Liver (tissue), 9 donors: ENCODE measurements around the gene TGM2. TPM values are rescaled to one million over a fixed set of nuclear protein-coding genes. Genes with fewer than 3 reads are reported as not detected.

Experiments used
- DNase-seq: peaks from one replicate; pipeline ENCODE4 v3.0.0-alpha.2; 2017; ENCODE audit warnings: low spot score
- H3K27ac ChIP-seq, 2 donors: one replicate each; pipeline ENCODE4 v1.7.0; 2013; ENCODE audit warnings: inconsistent platforms in 2 of 2, low read length in 2 of 2, control low read depth in 1 of 2, low read depth in 1 of 2, mild to moderate bottlenecking in 1 of 2
- H3K27me3 ChIP-seq, 4 donors: one replicate each; pipeline versions ENCODE4 v1.6.1 to v1.7.0; 2013; ENCODE audit warnings: low read length in 3 of 4, inconsistent platforms in 1 of 4, mild to moderate bottlenecking in 1 of 4, moderate library complexity in 1 of 4; ENCODE audit not compliant: control insufficient read depth in 4 of 4, insufficient read depth in 4 of 4
- H3K36me3 ChIP-seq, 4 donors: one replicate each; pipeline versions ENCODE4 v1.6.1 to v1.7.0; 2013; ENCODE audit warnings: low read length in 3 of 4, mild to moderate bottlenecking in 3 of 4, low read depth in 1 of 4, moderate library complexity in 1 of 4; ENCODE audit not compliant: control insufficient read depth in 4 of 4, insufficient read depth in 3 of 4
- H3K4me1 ChIP-seq, 4 donors: one replicate each; pipeline versions ENCODE4 v1.6.1 to v1.7.0; 2013; ENCODE audit warnings: low read length in 3 of 4, mild to moderate bottlenecking in 3 of 4, moderate library complexity in 1 of 4; ENCODE audit not compliant: control insufficient read depth in 4 of 4, insufficient read depth in 4 of 4
- H3K4me3 ChIP-seq, 3 donors: one replicate each; pipeline versions ENCODE4 v1.6.1 to v1.7.0; 2013; ENCODE audit warnings: low read length in 3 of 3, control low read depth in 1 of 3, low read depth in 1 of 3, mild to moderate bottlenecking in 1 of 3
- H3K9ac ChIP-seq, 2 donors: one replicate each; pipeline ENCODE4 v1.7.0; 2013; ENCODE audit warnings: low read length in 2 of 2, mild to moderate bottlenecking in 2 of 2, moderate library complexity in 2 of 2, control low read depth in 1 of 2, low read depth in 1 of 2
- H3K9me3 ChIP-seq, 4 donors: one replicate each; pipeline versions ENCODE4 v1.6.1 to v1.7.0; 2013; ENCODE audit warnings: low read length in 3 of 4; ENCODE audit not compliant: control insufficient read depth in 4 of 4
- FOXA1 ChIP-seq: IDR thresholded peaks from 2 replicates; pipeline ENCODE4 v1.6.1; 2016; ENCODE audit warnings: antibody characterized with exemption
- FOXA2 ChIP-seq: IDR thresholded peaks from 2 replicates; pipeline ENCODE4 v1.6.1; 2016; ENCODE audit warnings: antibody characterized with exemption
- GABPA ChIP-seq, 2 donors: IDR thresholded peaks in 1 of 2; conservative IDR thresholded peaks in 1 of 2; 2 replicates each; pipeline ENCODE4 v1.6.1; 2016; ENCODE audit warnings: antibody characterized with exemption in 2 of 2, mild to moderate bottlenecking in 1 of 2, moderate library complexity in 1 of 2
- HNF4G ChIP-seq: IDR thresholded peaks from 2 replicates; pipeline ENCODE4 v1.6.1; 2016; ENCODE audit warnings: antibody characterized with exemption
- NR2F2 ChIP-seq: IDR thresholded peaks from 2 replicates; pipeline ENCODE4 v1.6.1; 2016; ENCODE audit warnings: antibody characterized with exemption
- RXRA ChIP-seq, 2 donors: IDR thresholded peaks; 2 replicates each; pipeline ENCODE4 v1.6.1; 2017 to 2018; ENCODE audit warnings: antibody characterized with exemption in 2 of 2, mild to moderate bottlenecking in 1 of 2
- TAF1 ChIP-seq: conservative IDR thresholded peaks from 2 replicates; pipeline ENCODE4 v1.6.1; 2016; ENCODE audit warnings: antibody characterized with exemption, mild to moderate bottlenecking
- YY1 ChIP-seq: IDR thresholded peaks from 2 replicates; pipeline ENCODE4 v1.6.1; 2016; ENCODE audit warnings: antibody characterized with exemption, mild to moderate bottlenecking
- WGBS: extraction: QIAGEN DNeasy Blood & Tissue Kit; methylation state at CpG from one replicate; pipeline ENCODE4 v1.1.7; 2013; 5-methylcytosine and 5-hydroxymethylcytosine counted together
- polyA plus RNA-seq, 2 donors: library from polyadenylated mRNA; stranded (reverse) in 1 of 2; unstranded in 1 of 2; fragments of 200-250 nt in 1 of 2; fragments of >200 nt in 1 of 2; fragmentation: Nextera tagmentation in 1 of 2; extraction: Ambion mirVana in 1 of 2; gene quantifications; one replicate each; pipeline versions ENCODE4 v1.2.1 to v1.2.3, GENCODE V29; 2013 to 2015
- total RNA-seq, 2 donors: library from RNA; depleted of rRNA; stranded (reverse); fragments of >200 nt; gene quantifications; one replicate each; pipeline ENCODE4 v1.2.3, GENCODE V29; 2014
- TF ChIP-seq, protein P1 (sequence below): fragments of 150-350 bp; IDR thresholded peaks from 2 replicates; pipeline ENCODE4 v1.5.1; 2017; ENCODE audit warnings: improper control_type of control experiment, low read depth, low read length; ENCODE audit not compliant: missing input control
- TF ChIP-seq, protein P2 (sequence below): IDR thresholded peaks from 2 replicates; pipeline ENCODE4 v1.6.1; 2016; ENCODE audit warnings: antibody characterized with exemption
- TF ChIP-seq, protein P3 (sequence below): IDR thresholded peaks from 2 replicates; pipeline ENCODE4 v1.6.1; 2016; ENCODE audit warnings: antibody characterized with exemption
- TF ChIP-seq, protein P4 (sequence below): IDR thresholded peaks from 2 replicates; pipeline ENCODE4 v1.6.1; 2016; ENCODE audit warnings: antibody characterized with exemption, mild to moderate bottlenecking
- TF ChIP-seq, protein P5 (sequence below): IDR thresholded peaks from 2 replicates; pipeline ENCODE4 v1.6.1; 2016; ENCODE audit warnings: antibody characterized with exemption
- donor health status: healthy.
- donor health status: healthy.
- donor health status: healthy.
- donor health status: healthy.
- donor health status: healthy.

The TGM2 gene
- total and polyA plus RNA-seq, 4 donors: 106 to 375 (median 190) TPM

DNA sequence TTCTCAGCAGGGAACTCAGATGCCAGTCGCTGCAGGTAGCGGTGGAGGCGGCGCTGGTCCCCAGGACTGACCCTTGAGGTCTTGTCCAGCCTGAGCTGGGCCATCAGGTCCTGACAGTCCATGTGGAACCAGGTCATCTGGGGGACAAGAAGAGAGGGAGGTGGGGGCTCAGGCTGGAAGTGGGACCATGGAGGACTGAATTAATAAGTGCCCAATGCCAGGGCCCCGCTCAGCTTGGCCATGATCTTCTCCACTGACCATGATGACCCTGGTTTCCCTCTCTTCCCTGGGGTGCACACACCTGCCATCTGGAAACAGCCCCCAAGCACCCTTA is 48.5 kb upstream of the TGM2 start:
- H3K36me3 ChIP-seq: no peaks in the 10 kb centered on the region
- no peaks in the 10 kb centered on the region for H3K27me3 ChIP-seq
- no peaks in the 10 kb centered on the region for H3K4me1 ChIP-seq
- no peaks in the 10 kb centered on the region for H3K9me3 ChIP-seq
- TF ChIP-seq NR2F2: no peak
- no peak for TF ChIP-seq FOXA2
- TF ChIP-seq, protein P1, sequence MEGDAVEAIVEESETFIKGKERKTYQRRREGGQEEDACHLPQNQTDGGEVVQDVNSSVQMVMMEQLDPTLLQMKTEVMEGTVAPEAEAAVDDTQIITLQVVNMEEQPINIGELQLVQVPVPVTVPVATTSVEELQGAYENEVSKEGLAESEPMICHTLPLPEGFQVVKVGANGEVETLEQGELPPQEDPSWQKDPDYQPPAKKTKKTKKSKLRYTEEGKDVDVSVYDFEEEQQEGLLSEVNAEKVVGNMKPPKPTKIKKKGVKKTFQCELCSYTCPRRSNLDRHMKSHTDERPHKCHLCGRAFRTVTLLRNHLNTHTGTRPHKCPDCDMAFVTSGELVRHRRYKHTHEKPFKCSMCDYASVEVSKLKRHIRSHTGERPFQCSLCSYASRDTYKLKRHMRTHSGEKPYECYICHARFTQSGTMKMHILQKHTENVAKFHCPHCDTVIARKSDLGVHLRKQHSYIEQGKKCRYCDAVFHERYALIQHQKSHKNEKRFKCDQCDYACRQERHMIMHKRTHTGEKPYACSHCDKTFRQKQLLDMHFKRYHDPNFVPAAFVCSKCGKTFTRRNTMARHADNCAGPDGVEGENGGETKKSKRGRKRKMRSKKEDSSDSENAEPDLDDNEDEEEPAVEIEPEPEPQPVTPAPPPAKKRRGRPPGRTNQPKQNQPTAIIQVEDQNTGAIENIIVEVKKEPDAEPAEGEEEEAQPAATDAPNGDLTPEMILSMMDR: no peak
- TF ChIP-seq, protein P2, sequence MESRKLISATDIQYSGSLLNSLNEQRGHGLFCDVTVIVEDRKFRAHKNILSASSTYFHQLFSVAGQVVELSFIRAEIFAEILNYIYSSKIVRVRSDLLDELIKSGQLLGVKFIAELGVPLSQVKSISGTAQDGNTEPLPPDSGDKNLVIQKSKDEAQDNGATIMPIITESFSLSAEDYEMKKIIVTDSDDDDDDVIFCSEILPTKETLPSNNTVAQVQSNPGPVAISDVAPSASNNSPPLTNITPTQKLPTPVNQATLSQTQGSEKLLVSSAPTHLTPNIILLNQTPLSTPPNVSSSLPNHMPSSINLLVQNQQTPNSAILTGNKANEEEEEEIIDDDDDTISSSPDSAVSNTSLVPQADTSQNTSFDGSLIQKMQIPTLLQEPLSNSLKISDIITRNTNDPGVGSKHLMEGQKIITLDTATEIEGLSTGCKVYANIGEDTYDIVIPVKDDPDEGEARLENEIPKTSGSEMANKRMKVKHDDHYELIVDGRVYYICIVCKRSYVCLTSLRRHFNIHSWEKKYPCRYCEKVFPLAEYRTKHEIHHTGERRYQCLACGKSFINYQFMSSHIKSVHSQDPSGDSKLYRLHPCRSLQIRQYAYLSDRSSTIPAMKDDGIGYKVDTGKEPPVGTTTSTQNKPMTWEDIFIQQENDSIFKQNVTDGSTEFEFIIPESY: no peak
- TF ChIP-seq, protein P3, sequence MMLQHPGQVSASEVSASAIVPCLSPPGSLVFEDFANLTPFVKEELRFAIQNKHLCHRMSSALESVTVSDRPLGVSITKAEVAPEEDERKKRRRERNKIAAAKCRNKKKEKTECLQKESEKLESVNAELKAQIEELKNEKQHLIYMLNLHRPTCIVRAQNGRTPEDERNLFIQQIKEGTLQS: no peak
- no peak for TF ChIP-seq GABPA (IDR thresholded peaks at IDR 0.05 in 1 of 2, conservative IDR thresholded peaks at IDR 0.05 in 1 of 2)
- TF ChIP-seq, protein P4, sequence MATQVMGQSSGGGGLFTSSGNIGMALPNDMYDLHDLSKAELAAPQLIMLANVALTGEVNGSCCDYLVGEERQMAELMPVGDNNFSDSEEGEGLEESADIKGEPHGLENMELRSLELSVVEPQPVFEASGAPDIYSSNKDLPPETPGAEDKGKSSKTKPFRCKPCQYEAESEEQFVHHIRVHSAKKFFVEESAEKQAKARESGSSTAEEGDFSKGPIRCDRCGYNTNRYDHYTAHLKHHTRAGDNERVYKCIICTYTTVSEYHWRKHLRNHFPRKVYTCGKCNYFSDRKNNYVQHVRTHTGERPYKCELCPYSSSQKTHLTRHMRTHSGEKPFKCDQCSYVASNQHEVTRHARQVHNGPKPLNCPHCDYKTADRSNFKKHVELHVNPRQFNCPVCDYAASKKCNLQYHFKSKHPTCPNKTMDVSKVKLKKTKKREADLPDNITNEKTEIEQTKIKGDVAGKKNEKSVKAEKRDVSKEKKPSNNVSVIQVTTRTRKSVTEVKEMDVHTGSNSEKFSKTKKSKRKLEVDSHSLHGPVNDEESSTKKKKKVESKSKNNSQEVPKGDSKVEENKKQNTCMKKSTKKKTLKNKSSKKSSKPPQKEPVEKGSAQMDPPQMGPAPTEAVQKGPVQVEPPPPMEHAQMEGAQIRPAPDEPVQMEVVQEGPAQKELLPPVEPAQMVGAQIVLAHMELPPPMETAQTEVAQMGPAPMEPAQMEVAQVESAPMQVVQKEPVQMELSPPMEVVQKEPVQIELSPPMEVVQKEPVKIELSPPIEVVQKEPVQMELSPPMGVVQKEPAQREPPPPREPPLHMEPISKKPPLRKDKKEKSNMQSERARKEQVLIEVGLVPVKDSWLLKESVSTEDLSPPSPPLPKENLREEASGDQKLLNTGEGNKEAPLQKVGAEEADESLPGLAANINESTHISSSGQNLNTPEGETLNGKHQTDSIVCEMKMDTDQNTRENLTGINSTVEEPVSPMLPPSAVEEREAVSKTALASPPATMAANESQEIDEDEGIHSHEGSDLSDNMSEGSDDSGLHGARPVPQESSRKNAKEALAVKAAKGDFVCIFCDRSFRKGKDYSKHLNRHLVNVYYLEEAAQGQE: no peak
- TF ChIP-seq TAF1: no peak
- no peak for TF ChIP-seq FOXA1
- TF ChIP-seq, protein P5, sequence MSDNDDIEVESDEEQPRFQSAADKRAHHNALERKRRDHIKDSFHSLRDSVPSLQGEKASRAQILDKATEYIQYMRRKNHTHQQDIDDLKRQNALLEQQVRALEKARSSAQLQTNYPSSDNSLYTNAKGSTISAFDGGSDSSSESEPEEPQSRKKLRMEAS: no peak
- TF ChIP-seq HNF4G: no peak
- no peak for TF ChIP-seq RXRA (IDR thresholded peaks at IDR 0.05)
- H3K9ac ChIP-seq: no peak overlapping the region
- DNase-seq: no peak
- no peak overlapping the region for H3K4me3 ChIP-seq
- H3K27ac ChIP-seq: no peak overlapping the region
- 96% methylated on average over 5 of the region's 5 CpGs for WGBS

DNA sequence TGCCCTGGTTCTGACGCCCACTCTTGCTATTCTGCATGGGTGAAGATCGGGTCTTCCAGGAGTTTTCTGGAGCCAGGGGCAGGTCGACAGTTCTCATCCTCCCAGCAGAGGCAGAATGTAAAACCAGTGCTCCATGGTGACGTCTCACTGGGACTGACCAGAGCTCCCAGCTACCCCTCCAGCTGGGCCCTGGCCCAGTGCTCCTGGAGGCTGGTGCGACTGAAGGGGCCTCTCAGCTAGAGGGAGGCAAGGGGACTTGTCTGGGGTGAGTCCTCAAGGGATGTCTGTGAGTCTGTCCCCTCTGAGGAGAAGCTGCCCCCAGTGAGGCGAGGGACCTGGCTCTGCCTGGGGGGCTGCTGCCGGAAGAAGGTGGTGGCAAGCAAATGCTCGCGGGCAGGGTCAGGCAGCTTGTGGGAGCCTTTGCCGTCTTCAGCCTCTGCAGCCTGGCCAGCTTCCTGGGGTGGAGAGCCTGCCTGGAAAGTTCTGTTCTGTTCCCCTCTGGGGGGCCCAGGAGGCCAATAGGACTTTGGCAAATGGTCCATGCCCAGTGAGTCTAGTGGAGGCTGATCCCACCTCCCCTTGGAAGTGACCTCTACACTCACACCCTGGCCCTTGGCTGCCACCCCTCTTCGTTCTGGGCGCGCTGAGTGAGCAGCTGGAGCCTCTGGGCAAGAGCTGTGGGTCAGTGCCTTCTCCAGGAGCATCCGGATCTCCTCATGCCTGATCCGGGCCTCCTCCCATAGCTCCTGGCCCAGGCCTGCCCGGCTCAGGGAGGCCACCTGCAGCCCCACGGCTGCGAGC is 47.9 kb upstream of the TGM2 start:
- Histone ChIP-seq H3K36me3 (no peaks in the 10 kb centered on the region), H3K4me3 (no peak overlapping the region), H3K27me3 (no peaks in the 10 kb centered on the region), H3K9me3 (no peaks in the 10 kb centered on the region), H3K9ac (no peak overlapping the region), H3K27ac (no peak overlapping the region), H3K4me1 (no peaks in the 10 kb centered on the region)
- no peak for TF ChIP-seq YY1
- 82% methylated on average over 18 of the region's 18 CpGs for WGBS
- DNase-seq: no peak
